WERI-Rb-1 (cell line): ENCODE data around the gene FOSL2.
A peak's percentile ranks its signal among the peaks of the same experiment; 100 is the strongest.

Source experiments
- DNase-seq: peaks from one replicate; pipeline ENCODE4 v3.0.0-alpha.2; 2020
- H3K27ac ChIP-seq: fragments of 250-450 bp; sonication (Bioruptor Pico); 2 replicates; pipeline ENCODE4 v1.5.1; 2020; ENCODE audit warnings: mild to moderate bottlenecking, moderate library complexity
- H3K27me3 ChIP-seq: fragments of 250-450 bp; sonication (Bioruptor Pico); 2 replicates; pipeline ENCODE4 v1.5.1; 2021; ENCODE audit warnings: mild to moderate bottlenecking, low read depth, moderate library complexity; ENCODE audit not compliant: insufficient read depth, severe bottlenecking
- H3K36me3 ChIP-seq: fragments of 250-450 bp; sonication (Bioruptor Pico); 2 replicates; pipeline ENCODE4 v1.5.1; 2020; ENCODE audit warnings: mild to moderate bottlenecking, moderate library complexity
- H3K4me3 ChIP-seq: 2 replicates; pipeline ENCODE4 v1.5.1; 2011; ENCODE audit warnings: low read depth, mild to moderate bottlenecking, control low read depth, low read length
- H3K9me3 ChIP-seq: fragments of 250-450 bp; sonication (Bioruptor Pico); 2 replicates; pipeline ENCODE4 v1.5.1; 2021; ENCODE audit warnings: mild to moderate bottlenecking, moderate library complexity; ENCODE audit not compliant: severe bottlenecking
- CTCF ChIP-seq: IDR thresholded peaks from 2 replicates; pipeline ENCODE4 v1.5.1; 2011; ENCODE audit warnings: low read depth, mild to moderate bottlenecking, control low read depth, inconsistent platforms, low read length

Gene FOSL2

GRCh38 chr2:28355521-28356094 lies 37.0 kb upstream of the FOSL2 start:
- Histone ChIP-seq H3K36me3 (no peaks in the 10 kb centered on the region), H3K9me3 (no peaks in the 10 kb centered on the region), H3K4me3 (no peak overlapping the region), H3K27me3 (no peaks in the 10 kb centered on the region), H3K27ac (no peak overlapping the region)
- TF ChIP-seq CTCF: no peak
- DNase-seq: no peak

GRCh38 chr2:28356095-28356911 lies 36.4 kb upstream of the FOSL2 start:
- no peaks in the 10 kb centered on the region for H3K27me3 ChIP-seq
- no peak overlapping the region for H3K4me3 ChIP-seq
- TF ChIP-seq CTCF: no peak
- no peaks in the 10 kb centered on the region for H3K9me3 ChIP-seq
- H3K27ac ChIP-seq: no peak overlapping the region
- H3K36me3 ChIP-seq: no peaks in the 10 kb centered on the region
- DNase-seq: no peak

GRCh38 chr2:28357055-28357454 lies 35.6 kb upstream of the FOSL2 start:
- TF ChIP-seq CTCF: no peak
- no peaks in the 10 kb centered on the region for H3K27me3 ChIP-seq
- DNase-seq: no peak
- no peak overlapping the region for H3K4me3 ChIP-seq
- H3K9me3 ChIP-seq: no peaks in the 10 kb centered on the region
- no peaks in the 10 kb centered on the region for H3K36me3 ChIP-seq
- H3K27ac ChIP-seq: no peak overlapping the region

GRCh38 chr2:28357948-28358667 lies 34.5 kb upstream of the FOSL2 start:
- peak; percentile 78 for DNase-seq
- Histone ChIP-seq H3K36me3 (no peaks in the 10 kb centered on the region), H3K27ac (peak overlapping the region; percentile 39), H3K27me3 (no peaks in the 10 kb centered on the region), H3K9me3 (no peaks in the 10 kb centered on the region), H3K4me3 (no peak overlapping the region)
- no peak for TF ChIP-seq CTCF

GRCh38 chr2:28358668-28359201 lies 33.9 kb upstream of the FOSL2 start:
- Histone ChIP-seq H3K4me3 (no peak overlapping the region), H3K36me3 (no peaks in the 10 kb centered on the region), H3K27me3 (no peaks in the 10 kb centered on the region), H3K9me3 (no peaks in the 10 kb centered on the region), H3K27ac (peak overlapping the region; percentile 39)
- TF ChIP-seq CTCF: no peak
- no peak for DNase-seq
